GM12872 (cell line): ENCODE measurements around the gene CD302.

Experiments used
- TF ChIP-seq, protein P1 (sequence below): IDR thresholded peaks from 3 replicates; pipeline ENCODE4 v1.5.1; 2011; ENCODE audit warnings: low read depth, mild to moderate bottlenecking, low read length, moderate library complexity; ENCODE audit not compliant: insufficient read depth

CD302 gene

DNA sequence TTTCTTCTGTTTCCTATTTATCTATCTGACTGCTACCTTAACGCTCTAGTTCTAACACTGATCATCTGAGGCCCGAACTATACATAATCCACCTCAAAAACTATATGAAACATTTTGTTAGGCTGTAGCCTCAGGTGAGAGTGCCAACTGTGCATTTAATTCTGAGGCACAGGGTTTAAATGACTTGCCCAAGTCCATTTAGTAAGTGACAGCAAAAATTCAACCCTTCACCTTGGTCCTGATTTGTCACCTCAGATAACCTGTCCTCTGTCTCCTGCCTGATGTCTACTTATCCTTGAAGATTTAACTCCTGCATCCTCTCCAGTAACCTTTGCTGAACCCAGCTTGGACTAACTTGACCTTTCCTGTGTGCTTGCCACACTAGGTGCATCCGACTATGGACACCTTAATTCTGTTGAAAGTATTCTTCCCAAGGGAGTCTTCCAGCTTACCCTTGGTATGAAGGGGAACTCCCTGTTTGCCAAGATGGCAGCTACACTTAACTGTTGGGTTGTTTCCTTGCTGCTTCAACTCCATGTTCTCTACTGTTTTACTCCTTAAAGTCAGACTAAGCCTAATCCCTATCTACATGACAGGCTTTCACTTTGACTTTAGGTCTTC, 23.5 kb downstream of the CD302 start:
- TF ChIP-seq, protein P1, sequence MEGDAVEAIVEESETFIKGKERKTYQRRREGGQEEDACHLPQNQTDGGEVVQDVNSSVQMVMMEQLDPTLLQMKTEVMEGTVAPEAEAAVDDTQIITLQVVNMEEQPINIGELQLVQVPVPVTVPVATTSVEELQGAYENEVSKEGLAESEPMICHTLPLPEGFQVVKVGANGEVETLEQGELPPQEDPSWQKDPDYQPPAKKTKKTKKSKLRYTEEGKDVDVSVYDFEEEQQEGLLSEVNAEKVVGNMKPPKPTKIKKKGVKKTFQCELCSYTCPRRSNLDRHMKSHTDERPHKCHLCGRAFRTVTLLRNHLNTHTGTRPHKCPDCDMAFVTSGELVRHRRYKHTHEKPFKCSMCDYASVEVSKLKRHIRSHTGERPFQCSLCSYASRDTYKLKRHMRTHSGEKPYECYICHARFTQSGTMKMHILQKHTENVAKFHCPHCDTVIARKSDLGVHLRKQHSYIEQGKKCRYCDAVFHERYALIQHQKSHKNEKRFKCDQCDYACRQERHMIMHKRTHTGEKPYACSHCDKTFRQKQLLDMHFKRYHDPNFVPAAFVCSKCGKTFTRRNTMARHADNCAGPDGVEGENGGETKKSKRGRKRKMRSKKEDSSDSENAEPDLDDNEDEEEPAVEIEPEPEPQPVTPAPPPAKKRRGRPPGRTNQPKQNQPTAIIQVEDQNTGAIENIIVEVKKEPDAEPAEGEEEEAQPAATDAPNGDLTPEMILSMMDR, result no peak

DNA sequence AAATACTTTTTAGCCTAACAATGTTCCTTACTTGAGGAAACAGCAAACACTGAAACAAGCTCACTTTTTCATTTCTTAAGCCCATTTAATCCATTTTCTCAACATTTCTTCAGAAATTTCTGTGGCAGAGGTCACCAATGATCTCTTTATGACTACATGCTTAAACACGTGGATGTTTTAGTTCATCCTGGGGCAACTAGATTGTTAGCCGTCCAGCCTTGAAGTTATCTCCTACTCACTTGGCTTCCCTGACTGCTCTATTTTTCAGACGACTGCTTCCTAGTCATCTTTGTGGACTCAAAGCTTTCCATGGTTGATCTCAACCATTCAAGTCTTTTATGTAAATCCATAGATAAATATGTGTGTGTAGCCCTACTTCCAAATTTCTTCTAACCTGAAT, 24.1 kb downstream of the CD302 start:
- TF ChIP-seq, protein P1, result no peak

DNA sequence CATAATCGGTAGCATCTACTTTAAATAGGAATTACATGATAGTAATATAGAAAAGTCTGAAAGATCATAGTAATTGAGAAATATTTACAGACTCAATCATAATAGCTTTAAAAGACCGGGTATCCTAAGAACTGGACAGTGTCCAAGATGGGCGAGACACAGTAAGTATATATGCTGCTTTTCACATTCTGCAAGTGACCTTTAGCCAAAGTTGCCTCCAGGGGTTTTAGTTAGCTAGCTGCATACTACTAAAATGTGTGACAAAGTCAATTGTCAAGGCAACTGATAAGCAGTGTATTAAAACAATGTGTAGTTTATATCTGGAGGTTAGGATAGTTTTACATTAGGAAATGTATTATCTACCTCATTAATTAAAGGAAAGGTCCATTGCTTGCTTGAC, 24.6 kb downstream of the CD302 start:
- TF ChIP-seq, protein P1, result no peak

DNA sequence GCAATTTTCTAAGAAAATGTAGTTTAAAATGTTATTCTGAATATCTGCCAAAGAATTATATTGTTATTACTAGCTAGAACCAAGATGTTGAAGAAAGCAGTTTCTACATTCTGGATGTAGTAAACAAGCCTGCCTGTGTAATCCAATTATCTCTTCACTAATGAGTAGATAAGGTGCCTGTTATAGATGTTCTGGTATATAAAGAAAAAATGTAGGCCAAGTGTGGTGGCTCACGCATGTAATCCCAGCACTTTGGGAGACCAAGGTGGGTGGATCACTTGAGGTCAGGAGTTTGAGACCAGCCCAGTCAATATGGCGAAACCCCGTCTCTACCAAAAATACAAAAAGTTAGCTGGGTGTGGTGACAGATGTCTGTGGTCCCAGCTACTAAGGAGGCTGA, 28.9 kb downstream of the CD302 start:
- TF ChIP-seq, protein P1, result no peak

DNA sequence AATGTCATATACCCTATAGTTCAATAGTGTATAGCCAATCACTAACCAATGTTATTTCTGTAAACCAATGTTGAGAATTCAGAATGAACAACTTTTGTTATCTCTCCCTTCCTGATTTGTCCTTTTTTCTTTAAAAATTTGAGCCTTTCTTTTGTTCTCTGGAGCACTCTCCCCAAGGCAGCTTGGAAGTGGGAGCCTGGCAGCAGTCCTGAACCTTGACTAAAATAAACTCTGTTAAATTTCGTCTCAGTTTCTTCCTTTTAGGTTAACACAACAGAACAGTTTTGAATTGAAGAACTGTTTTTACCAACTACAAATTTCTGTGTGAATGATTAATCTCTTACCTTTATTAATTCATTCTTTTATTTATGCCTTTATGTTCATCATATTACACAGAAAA, 35.9 kb downstream of the CD302 start:
- TF ChIP-seq, protein P1, result no peak

DNA sequence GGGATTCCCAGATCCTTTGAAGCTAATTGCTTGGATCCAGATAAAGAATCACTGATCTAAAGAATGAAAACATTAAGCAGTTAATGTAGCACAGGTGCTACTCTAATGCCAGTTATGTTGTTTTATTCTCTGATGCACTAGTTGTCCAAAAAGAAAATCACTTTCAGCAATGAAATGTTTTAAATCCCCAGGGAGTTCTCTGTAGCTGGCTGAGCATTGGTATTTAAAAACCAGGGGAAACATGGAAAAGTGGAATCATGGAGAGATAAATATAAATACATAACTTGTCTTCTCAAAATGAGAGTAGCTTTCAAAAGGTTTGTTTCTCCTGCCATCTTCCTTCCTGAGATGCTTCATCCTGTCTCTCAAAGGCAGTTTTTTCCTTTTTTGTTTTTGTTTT, 37.7 kb downstream of the CD302 start:
- TF ChIP-seq, protein P1, result no peak

DNA sequence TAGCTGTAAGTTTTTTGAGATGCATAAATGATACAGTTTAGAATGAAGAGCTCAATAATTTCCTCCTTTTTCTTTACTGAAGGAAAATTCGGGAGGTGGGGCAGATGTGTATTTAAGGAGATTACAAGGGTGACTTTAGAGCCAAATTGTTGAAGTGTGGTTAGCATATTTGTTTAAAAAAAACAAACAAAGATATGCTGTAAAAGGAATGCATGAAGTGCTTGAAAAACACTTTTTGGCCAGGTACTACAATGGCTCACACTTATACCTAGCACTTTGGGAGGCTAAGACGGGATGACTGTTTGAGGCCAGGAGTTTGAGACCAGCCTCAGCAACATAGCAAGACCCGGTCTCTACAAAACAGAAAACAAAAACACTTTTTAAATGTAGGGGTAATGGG, 38.4 kb downstream of the CD302 start:
- TF ChIP-seq, protein P1, result no peak

DNA sequence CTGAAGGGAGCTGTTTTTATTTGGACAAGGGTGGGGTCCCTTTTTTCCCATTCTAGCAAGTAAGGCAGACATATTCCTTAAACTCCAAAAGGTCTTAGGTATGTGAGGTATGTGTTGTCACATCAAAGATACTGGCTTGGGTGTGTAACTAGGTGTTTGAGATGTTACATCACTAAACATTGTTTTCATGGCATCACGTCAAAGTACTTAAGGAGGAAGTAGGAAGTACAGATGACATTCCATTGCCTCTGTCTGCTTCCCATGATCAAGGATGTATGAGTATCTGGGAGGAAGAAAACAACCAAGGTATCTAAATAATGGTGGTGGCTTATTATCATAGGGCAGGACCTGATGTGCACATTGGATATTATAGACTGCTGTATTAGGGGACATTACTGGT, 39.3 kb downstream of the CD302 start:
- TF ChIP-seq, protein P1, result no peak
